ENCODE results near the gene GK2.

- TF ChIP-seq WIZ (CRISPR knock-in tag; IDR thresholded peaks at IDR 0.05) (no peak), MXI1 (IDR thresholded peaks at IDR 0.05; ENCODE audit: borderline replicate concordance, low read depth, low read length) (no peak), USF2 (IDR thresholded peaks at IDR 0.05; ENCODE audit: low read depth, low read length) (no peak), USF2 (CRISPR knock-in tag; IDR thresholded peaks at IDR 0.05; ENCODE audit: borderline replicate concordance) (no peak), NR1H2 (CRISPR knock-in tag; IDR thresholded peaks at IDR 0.05; ENCODE audit: borderline replicate concordance, low read depth) (no peak), ZNF607 (CRISPR knock-in tag; IDR thresholded peaks at IDR 0.05; ENCODE audit: borderline replicate concordance) (no peak), ZNF362 (CRISPR knock-in tag; IDR thresholded peaks at IDR 0.05; ENCODE audit: borderline replicate concordance) (no peak), CREB1 (IDR thresholded peaks at IDR 0.05) (no peak), CREB1 (CRISPR knock-in tag; IDR thresholded peaks at IDR 0.05) (no peak), DPF2 (CRISPR knock-in tag; IDR thresholded peaks at IDR 0.05; ENCODE audit: borderline replicate concordance, low read depth) (no peak), ZNF747 (CRISPR knock-in tag; IDR thresholded peaks at IDR 0.05; ENCODE audit: borderline replicate concordance) (no peak), NFYB (CRISPR knock-in tag; IDR thresholded peaks at IDR 0.05) (no peak)
- TF ChIP-seq, protein P1, sequence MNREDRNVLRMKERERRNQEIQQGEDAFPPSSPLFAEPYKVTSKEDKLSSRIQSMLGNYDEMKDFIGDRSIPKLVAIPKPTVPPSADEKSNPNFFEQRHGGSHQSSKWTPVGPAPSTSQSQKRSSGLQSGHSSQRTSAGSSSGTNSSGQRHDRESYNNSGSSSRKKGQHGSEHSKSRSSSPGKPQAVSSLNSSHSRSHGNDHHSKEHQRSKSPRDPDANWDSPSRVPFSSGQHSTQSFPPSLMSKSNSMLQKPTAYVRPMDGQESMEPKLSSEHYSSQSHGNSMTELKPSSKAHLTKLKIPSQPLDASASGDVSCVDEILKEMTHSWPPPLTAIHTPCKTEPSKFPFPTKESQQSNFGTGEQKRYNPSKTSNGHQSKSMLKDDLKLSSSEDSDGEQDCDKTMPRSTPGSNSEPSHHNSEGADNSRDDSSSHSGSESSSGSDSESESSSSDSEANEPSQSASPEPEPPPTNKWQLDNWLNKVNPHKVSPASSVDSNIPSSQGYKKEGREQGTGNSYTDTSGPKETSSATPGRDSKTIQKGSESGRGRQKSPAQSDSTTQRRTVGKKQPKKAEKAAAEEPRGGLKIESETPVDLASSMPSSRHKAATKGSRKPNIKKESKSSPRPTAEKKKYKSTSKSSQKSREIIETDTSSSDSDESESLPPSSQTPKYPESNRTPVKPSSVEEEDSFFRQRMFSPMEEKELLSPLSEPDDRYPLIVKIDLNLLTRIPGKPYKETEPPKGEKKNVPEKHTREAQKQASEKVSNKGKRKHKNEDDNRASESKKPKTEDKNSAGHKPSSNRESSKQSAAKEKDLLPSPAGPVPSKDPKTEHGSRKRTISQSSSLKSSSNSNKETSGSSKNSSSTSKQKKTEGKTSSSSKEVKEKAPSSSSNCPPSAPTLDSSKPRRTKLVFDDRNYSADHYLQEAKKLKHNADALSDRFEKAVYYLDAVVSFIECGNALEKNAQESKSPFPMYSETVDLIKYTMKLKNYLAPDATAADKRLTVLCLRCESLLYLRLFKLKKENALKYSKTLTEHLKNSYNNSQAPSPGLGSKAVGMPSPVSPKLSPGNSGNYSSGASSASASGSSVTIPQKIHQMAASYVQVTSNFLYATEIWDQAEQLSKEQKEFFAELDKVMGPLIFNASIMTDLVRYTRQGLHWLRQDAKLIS (CRISPR knock-in tag; IDR thresholded peaks at IDR 0.05) = no peak
- TF ChIP-seq, protein P2, sequence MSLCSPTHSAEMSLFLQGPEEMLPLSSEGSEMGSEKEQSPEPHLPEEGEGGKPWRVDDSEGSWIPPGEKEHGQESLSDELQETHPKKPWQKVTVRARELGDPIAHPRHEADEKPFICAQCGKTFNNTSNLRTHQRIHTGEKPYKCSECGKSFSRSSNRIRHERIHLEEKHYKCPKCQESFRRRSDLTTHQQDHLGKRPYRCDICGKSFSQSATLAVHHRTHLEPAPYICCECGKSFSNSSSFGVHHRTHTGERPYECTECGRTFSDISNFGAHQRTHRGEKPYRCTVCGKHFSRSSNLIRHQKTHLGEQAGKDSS (CRISPR knock-in tag; IDR thresholded peaks at IDR 0.05; ENCODE audit: borderline replicate concordance, low read depth) = no peak
- TF ChIP-seq, protein P3, sequence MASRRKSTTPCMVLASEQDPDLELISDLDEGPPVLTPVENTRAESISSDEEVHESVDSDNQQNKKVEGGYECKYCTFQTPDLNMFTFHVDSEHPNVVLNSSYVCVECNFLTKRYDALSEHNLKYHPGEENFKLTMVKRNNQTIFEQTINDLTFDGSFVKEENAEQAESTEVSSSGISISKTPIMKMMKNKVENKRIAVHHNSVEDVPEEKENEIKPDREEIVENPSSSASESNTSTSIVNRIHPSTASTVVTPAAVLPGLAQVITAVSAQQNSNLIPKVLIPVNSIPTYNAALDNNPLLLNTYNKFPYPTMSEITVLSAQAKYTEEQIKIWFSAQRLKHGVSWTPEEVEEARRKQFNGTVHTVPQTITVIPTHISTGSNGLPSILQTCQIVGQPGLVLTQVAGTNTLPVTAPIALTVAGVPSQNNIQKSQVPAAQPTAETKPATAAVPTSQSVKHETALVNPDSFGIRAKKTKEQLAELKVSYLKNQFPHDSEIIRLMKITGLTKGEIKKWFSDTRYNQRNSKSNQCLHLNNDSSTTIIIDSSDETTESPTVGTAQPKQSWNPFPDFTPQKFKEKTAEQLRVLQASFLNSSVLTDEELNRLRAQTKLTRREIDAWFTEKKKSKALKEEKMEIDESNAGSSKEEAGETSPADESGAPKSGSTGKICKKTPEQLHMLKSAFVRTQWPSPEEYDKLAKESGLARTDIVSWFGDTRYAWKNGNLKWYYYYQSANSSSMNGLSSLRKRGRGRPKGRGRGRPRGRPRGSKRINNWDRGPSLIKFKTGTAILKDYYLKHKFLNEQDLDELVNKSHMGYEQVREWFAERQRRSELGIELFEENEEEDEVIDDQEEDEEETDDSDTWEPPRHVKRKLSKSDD (CRISPR knock-in tag; IDR thresholded peaks at IDR 0.05; ENCODE audit: low read depth) = no peak
These were observed 48.0 kb downstream of the GK2 start for GRCh38 chr4:79360006-79360405.
